ENCODE results near the gene ATP8A1.

ATP8A1 gene

GRCh38 chr4:42458657-42459056 is 198.2 kb downstream of the ATP8A1 start:
- no peak for DNase-seq

GRCh38 chr4:42454755-42455420 is 202.0 kb downstream of the ATP8A1 start:
- DNase-seq: no peak

GRCh38 chr4:42453612-42454011 is 203.3 kb downstream of the ATP8A1 start:
- no peak for DNase-seq

- DNase-seq: no peak
These were observed 204.1 kb downstream of the ATP8A1 start for GRCh38 chr4:42452823-42453222.

GRCh38 chr4:42446823-42447222 is 210.1 kb downstream of the ATP8A1 start:
- no peak for DNase-seq

GRCh38 chr4:42445038-42445437 is 211.9 kb downstream of the ATP8A1 start:
- DNase-seq: no peak

- DNase-seq: no peak
These were observed 214.3 kb downstream of the ATP8A1 start for GRCh38 chr4:42442601-42443000.

GRCh38 chr4:42440083-42440482 is 216.8 kb downstream of the ATP8A1 start:
- no peak for DNase-seq

- no peak for DNase-seq
These were observed 219.9 kb downstream of the ATP8A1 start for GRCh38 chr4:42436928-42437565.

GRCh38 chr4:42428036-42428435 is 228.9 kb downstream of the ATP8A1 start:
- no peak for DNase-seq

- DNase-seq: no peak
These were observed 231.5 kb downstream of the ATP8A1 start for GRCh38 chr4:42425146-42426065.

GRCh38 chr4:42420140-42420539 is 236.8 kb downstream of the ATP8A1 start:
- DNase-seq: no peak

GRCh38 chr4:42417550-42417949 is 239.4 kb downstream of the ATP8A1 start:
- no peak for DNase-seq

GRCh38 chr4:42416017-42416416 is 240.9 kb downstream of the ATP8A1 start:
- no peak for DNase-seq

GRCh38 chr4:42415281-42415680 is 241.6 kb downstream of the ATP8A1 start:
- no peak for DNase-seq

- no peak for DNase-seq
These were observed 244.7 kb downstream of the ATP8A1 start for GRCh38 chr4:42412251-42412650.

GRCh38 chr4:42411803-42412202 is 245.1 kb downstream of the ATP8A1 start:
- DNase-seq: no peak

- DNase-seq: no peak
These were observed 246.5 kb downstream of the ATP8A1 start for GRCh38 chr4:42410446-42410845.

- DNase-seq: no peak
These were observed 252.9 kb downstream of the ATP8A1 start for GRCh38 chr4:42404001-42404400.

- DNase-seq: no peak
These were observed 255.7 kb downstream of the ATP8A1 start for GRCh38 chr4:42401171-42401570.

- no peak for DNase-seq
These were observed 257.5 kb downstream of the ATP8A1 start for GRCh38 chr4:42399393-42399792.

- no peak for DNase-seq
These were observed 258.0 kb downstream of the ATP8A1 start for GRCh38 chr4:42398871-42399331.

GRCh38 chr4:42398171-42398870 is 258.6 kb downstream of the ATP8A1 start:
- DNase-seq: no peak

Data from NCI-H2107 (cell line).